Gastroesophageal sphincter (tissue), 4 donors: ENCODE results near the gene CDH4. TPM values are rescaled to one million over a fixed set of nuclear protein-coding genes. Genes with fewer than 3 reads are reported as not detected.

ENCODE experiments used
- ATAC-seq: fragments of 150-250 bp; one replicate; pipeline ENCODE4 v1.9.1; 2016; ENCODE audit warnings: mild to moderate bottlenecking, moderate library complexity
- H3K27ac ChIP-seq, 4 donors: fragments of 200-600 bp; sonication (generic) in 3 of 4; 1 replicate in 3 of 4; 2 replicates in 1 of 4; pipeline ENCODE4 v1.5.1; 2016 to 2019
- H3K27me3 ChIP-seq: fragments of 200-600 bp; sonication (generic); one replicate; pipeline ENCODE4 v1.5.1; 2019
- H3K36me3 ChIP-seq, 2 donors: fragments of 200-600 bp; sonication (generic); one replicate each; pipeline ENCODE4 v1.5.1; 2019; ENCODE audit warnings: control low read depth in 1 of 2
- H3K4me1 ChIP-seq, 3 donors: fragments of 200-600 bp; sonication (generic); 1 replicate in 2 of 3; 2 replicates in 1 of 3; pipeline ENCODE4 v1.5.1; 2016 to 2019; ENCODE audit warnings: control low read depth in 2 of 3
- H3K4me3 ChIP-seq, 2 donors: fragments of 200-600 bp; sonication (generic); one replicate each; pipeline ENCODE4 v1.5.1; 2019; ENCODE audit warnings: mild to moderate bottlenecking in 1 of 2, moderate library complexity in 1 of 2
- H3K9me3 ChIP-seq, 3 donors: fragments of 200-600 bp; sonication (generic); one replicate each; pipeline ENCODE4 v1.5.1; 2017 to 2019; ENCODE audit warnings: control low read depth in 2 of 3
- CTCF ChIP-seq, 4 experiments: fragments of 200-600 bp in 2 of 4; fragments of 450-650 bp in 2 of 4; sonication (generic) in 1 of 4; IDR thresholded peaks; one replicate each; pipeline ENCODE4 v1.5.1; 2017 to 2019; ENCODE audit warnings: antibody characterized with exemption in 4 of 4, mild to moderate bottlenecking in 2 of 4, moderate library complexity in 2 of 4
- EP300 ChIP-seq: sonication (generic); formaldehyde crosslinking; IDR thresholded peaks from one replicate; pipeline ENCODE4 v1.6.1; 2017; ENCODE audit warnings: antibody characterized with exemption, mild to moderate bottlenecking
- POLR2A ChIP-seq, 2 donors: fragments of 450-650 bp; IDR thresholded peaks; one replicate each; pipeline ENCODE4 v1.6.1; 2017; ENCODE audit warnings: antibody characterized with exemption in 2 of 2, mild to moderate bottlenecking in 2 of 2, moderate library complexity in 1 of 2
- POLR2AphosphoS5 ChIP-seq: sonication (generic); formaldehyde crosslinking; IDR thresholded peaks from one replicate; pipeline ENCODE4 v1.6.1; 2017; ENCODE audit warnings: antibody characterized with exemption
- WGBS, 2 donors: methylation state at CpG; one replicate each; pipeline ENCODE4 v1.1.5; 2018; ENCODE audit warnings: low coverage in 1 of 2; 5-methylcytosine and 5-hydroxymethylcytosine counted together
- total RNA-seq, 4 donors: library from RNA; depleted of rRNA; stranded (reverse); fragments of >200 nt; gene quantifications; one replicate each; pipeline ENCODE4 v1.1.0, GENCODE V29; 2016

The CDH4 gene
- total RNA-seq, 4 donors from 2014 or later, result under 0.01 to 1.5 (median 0.42) TPM; not detected in 1

- 87 to 91% methylated on average over 5 to 7 of the region's 13 CpGs for WGBS, 2 donors
- no peaks in the 10 kb centered on the region for H3K36me3 ChIP-seq
- H3K4me3 ChIP-seq, result no peak overlapping the region
- H3K9me3 ChIP-seq, result peaks cover 0 to 65% (median 0%) of the 10 kb centered on the region in 3 donors
- H3K4me1 ChIP-seq, result no peaks in the 10 kb centered on the region
- H3K27ac ChIP-seq, result no peak overlapping the region
- no peak for ATAC-seq
- peaks cover 54% of the 10 kb centered on the region for H3K27me3 ChIP-seq
- TF ChIP-seq CTCF (IDR thresholded peaks at IDR 0.05) (no peak), POLR2A (IDR thresholded peaks at IDR 0.05) (no peak), EP300 (no peak), POLR2AphosphoS5 (no peak)
These were observed 343.2 kb downstream of the CDH4 start for GRCh38 chr20:61595216-61595615.

- no peaks in the 10 kb centered on the region for H3K4me1 ChIP-seq
- H3K27me3 ChIP-seq, result peaks cover 44% of the 10 kb centered on the region
- H3K4me3 ChIP-seq, result no peak overlapping the region
- no peak for ATAC-seq
- no peak overlapping the region for H3K27ac ChIP-seq
- H3K9me3 ChIP-seq, result peaks cover 0 to 58% (median 0%) of the 10 kb centered on the region in 3 donors
- TF ChIP-seq EP300 (no peak), POLR2AphosphoS5 (no peak), CTCF (IDR thresholded peaks at IDR 0.05) (no peak), POLR2A (IDR thresholded peaks at IDR 0.05) (no peak)
- H3K36me3 ChIP-seq, result no peaks in the 10 kb centered on the region
- WGBS, 2 donors, result 46 to 72% methylated on average over 3 to 8 of the region's 8 CpGs
These were observed 344.7 kb downstream of the CDH4 start for GRCh38 chr20:61596687-61597330.

- 60 to 67% methylated on average over 1 to 3 of the region's 7 CpGs for WGBS, 2 donors
- Histone ChIP-seq H3K9me3 (peaks cover 0 to 50% (median 0%) of the 10 kb centered on the region in 3 donors), H3K27me3 (peaks cover 46% of the 10 kb centered on the region), H3K27ac (no peak overlapping the region), H3K4me3 (no peak overlapping the region), H3K36me3 (no peaks in the 10 kb centered on the region), H3K4me1 (no peaks in the 10 kb centered on the region)
- no peak for ATAC-seq
- TF ChIP-seq POLR2A (IDR thresholded peaks at IDR 0.05) (no peak), CTCF (IDR thresholded peaks at IDR 0.05) (no peak)
These were observed 345.9 kb downstream of the CDH4 start for GRCh38 chr20:61597996-61598395.

- H3K27ac ChIP-seq, result no peak overlapping the region
- no CpG with 5 or more reads among the region's 21 CpGs for WGBS, 2 donors
These were observed 346.5 kb downstream of the CDH4 start for GRCh38 chr20:61598586-61598985.

More at GRCh38 chr20:61598586-61598985, 346.5 kb downstream of the CDH4 start:
- H3K9me3 ChIP-seq, result peaks cover 0 to 51% (median 0%) of the 10 kb centered on the region in 3 donors
- TF ChIP-seq CTCF (IDR thresholded peaks at IDR 0.05) (no peak), POLR2AphosphoS5 (no peak), POLR2A (IDR thresholded peaks at IDR 0.05) (no peak), EP300 (no peak)
- peaks cover 50% of the 10 kb centered on the region for H3K27me3 ChIP-seq
- H3K4me1 ChIP-seq, result no peaks in the 10 kb centered on the region
- H3K36me3 ChIP-seq, result no peaks in the 10 kb centered on the region
- no peak for ATAC-seq
- no peak overlapping the region for H3K4me3 ChIP-seq
